Retinal pigment epithelial cell (primary cell): ENCODE data around the gene PSMD14.

ENCODE experiments used
- DNase-seq: peaks from one replicate; pipeline ENCODE4 v3.0.0-alpha.2; 2010; ENCODE audit warnings: low read depth
- H3K4me3 ChIP-seq: 2 replicates; pipeline ENCODE4 v1.5.1; 2011; ENCODE audit warnings: mild to moderate bottlenecking, low read length, control low read depth, moderate library complexity
- TF ChIP-seq, protein P1 (sequence below): conservative IDR thresholded peaks from 2 replicates; pipeline ENCODE4 v1.5.1; 2011; ENCODE audit warnings: low read depth, low read length, control low read depth, inconsistent platforms

Gene PSMD14

DNA sequence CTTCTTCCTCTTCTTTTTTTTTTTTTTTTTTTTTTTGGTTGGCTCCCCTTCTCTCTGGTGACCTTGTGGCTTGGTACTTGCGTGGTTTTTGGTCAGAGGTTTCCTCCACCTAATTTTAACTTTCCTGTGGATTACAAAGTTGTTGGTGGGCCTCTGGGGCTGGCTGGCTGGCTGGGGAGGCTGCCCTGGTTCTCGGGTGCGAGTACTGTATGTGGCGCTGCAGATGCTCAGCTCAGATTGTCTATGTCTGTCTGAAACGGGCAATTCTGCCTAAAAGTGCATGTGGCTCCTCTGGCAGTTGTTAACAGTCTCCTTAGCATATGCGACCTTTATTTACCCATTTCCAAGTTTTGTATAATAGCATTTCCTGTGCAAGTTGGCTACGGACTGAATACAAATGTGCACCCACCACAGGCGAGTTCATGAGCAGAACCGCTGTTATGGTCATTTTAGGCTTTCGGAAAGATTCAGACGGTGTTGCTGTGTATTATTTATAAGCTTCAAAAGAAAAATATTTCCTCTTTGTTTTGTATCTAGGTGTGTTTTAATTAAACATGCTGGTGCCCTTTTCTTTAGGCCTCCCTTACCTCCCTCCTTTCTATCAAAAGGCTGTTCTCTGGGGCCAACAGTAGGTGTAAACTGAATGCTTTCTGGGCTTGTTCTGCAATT lies 112.3 kb downstream of the PSMD14 start:
- no peak overlapping the region for H3K4me3 ChIP-seq
- DNase-seq: no peak
- TF ChIP-seq, protein P1, sequence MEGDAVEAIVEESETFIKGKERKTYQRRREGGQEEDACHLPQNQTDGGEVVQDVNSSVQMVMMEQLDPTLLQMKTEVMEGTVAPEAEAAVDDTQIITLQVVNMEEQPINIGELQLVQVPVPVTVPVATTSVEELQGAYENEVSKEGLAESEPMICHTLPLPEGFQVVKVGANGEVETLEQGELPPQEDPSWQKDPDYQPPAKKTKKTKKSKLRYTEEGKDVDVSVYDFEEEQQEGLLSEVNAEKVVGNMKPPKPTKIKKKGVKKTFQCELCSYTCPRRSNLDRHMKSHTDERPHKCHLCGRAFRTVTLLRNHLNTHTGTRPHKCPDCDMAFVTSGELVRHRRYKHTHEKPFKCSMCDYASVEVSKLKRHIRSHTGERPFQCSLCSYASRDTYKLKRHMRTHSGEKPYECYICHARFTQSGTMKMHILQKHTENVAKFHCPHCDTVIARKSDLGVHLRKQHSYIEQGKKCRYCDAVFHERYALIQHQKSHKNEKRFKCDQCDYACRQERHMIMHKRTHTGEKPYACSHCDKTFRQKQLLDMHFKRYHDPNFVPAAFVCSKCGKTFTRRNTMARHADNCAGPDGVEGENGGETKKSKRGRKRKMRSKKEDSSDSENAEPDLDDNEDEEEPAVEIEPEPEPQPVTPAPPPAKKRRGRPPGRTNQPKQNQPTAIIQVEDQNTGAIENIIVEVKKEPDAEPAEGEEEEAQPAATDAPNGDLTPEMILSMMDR: no peak

DNA sequence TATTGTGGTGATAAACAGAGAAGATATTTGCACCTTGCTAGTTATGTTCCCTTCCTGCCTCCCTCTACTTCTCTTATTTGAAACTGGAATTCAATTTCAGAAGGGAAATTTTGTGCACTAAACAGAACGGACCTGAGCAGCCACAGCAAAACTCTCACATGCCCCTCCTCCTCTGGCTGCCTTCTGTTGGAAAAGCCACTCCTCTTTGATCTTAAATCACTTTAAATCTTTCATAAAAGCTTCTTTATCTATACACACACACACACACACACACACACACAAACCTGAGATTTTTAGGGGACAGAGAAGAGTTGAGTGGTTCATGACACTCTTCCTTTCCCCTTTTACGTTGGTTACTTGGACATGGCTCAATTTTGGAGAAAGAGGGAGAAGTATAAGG lies 113.5 kb downstream of the PSMD14 start:
- no peak overlapping the region for H3K4me3 ChIP-seq
- TF ChIP-seq, protein P1: no peak
- no peak for DNase-seq

DNA sequence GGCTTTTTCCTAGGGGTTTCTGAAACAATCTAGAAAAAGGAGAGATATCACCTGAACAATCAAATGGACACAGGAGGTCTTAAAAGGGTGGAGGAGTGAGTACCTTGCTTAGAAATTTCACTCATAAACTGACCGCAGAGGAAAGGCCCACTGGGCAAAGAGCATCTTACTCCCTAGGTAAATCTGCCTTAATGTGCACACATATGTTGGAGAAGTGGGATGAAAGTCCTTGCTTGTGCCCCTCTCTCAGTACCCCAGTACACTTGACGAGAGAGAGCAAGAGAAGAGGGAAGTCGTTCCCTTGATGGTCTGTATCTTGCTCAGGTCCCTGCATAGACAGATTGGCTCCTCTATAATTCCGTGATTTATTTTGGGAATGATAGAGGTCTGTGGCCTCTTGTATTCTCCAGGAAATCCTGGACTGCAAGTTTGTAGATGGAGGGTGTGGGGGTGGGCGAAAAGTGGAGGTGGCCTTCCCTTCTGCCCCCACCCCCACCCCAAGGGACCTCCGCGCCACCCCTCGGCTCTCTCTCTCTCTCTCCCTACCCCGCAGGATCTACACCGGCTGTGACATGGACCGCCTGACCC lies 114.7 kb downstream of the PSMD14 start:
- TF ChIP-seq, protein P1: no peak
- H3K4me3 ChIP-seq: no peak overlapping the region
- DNase-seq: no peak

DNA sequence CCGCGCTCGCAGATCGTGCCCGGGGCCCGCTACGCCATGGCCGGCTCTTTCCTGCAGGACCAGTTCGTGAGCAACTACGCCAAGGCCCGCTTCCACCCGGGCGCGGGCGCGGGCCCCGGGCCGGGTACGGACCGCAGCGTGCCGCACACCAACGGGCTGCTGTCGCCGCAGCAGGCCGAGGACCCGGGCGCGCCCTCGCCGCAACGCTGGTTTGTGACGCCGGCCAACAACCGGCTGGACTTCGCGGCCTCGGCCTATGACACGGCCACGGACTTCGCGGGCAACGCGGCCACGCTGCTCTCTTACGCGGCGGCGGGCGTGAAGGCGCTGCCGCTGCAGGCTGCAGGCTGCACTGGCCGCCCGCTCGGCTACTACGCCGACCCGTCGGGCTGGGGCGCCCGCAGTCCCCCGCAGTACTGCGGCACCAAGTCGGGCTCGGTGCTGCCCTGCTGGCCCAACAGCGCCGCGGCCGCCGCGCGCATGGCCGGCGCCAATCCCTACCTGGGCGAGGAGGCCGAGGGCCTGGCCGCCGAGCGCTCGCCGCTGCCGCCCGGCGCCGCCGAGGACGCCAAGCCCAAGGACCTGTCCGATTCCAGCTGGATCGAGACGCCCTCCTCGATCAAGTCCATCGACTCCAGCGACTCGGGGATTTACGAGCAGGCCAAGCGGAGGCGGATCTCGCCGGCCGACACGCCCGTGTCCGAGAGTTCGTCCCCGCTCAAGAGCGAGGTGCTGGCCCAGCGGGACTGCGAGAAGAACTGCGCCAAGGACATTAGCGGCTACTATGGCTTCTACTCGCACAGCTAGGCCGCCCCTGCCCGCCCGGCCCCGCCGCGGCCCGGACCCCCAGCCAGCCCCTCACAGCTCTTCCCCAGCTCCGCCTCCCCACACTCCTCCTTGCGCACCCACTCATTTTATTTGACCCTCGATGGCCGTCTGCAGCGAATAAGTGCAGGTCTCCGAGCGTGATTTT lies 115.5 kb downstream of the PSMD14 start:
- TF ChIP-seq, protein P1: no peak
- DNase-seq: no peak
- no peak overlapping the region for H3K4me3 ChIP-seq

DNA sequence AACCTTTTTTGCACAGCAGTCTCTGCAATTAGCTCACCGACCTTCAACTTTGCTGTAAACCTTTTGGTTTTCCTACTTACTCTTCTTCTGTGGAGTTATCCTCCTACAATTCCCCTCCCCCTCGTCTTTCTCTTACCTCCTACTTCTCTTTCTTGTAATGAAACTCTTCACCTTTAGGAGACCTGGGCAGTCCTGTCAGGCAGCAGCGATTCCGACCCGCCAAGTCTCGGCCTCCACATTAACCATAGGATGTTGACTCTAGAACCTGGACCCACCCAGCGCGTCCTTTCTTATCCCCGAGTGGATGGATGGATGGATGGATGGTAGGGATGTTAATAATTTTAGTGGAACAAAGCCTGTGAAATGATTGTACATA lies 116.2 kb downstream of the PSMD14 start:
- no peak overlapping the region for H3K4me3 ChIP-seq
- TF ChIP-seq, protein P1: no peak
- no peak for DNase-seq

DNA sequence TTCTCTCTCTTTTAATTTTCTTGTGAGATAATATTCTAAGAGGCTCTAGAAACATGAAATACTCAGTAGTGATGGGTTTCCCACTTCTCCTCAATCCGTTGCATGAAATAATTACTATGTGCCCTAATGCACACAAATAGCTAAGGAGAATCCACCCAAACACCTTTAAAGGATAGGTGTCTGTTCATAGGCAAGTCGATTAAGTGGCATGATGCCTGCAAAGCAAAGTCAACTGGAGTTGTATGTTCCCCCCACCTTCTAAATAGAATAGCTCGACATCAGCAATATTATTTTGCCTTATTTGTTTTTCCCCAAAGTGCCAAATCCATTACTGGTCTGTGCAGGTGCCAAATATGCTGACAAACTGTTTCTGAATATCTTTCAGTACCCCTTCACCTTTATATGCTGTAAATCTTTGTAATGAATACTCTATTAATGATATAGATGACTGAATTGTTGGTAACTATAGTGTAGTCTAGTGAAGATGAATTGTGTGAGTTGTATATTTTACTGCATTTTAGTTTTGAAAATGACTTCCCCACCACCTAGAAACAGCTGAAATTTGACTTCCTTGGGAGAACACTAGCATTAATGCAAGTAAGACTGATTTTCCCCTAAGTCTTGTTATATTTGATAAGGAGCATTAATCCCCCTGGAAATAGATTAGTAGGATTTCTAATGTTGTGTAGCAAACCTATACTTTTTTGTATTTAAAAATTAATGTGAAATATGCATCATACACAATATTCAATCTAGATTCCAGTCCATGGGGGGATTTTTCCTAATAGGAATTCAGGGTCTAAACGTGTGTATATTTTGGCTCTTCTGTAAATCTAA lies 116.9 kb downstream of the PSMD14 start:
- H3K4me3 ChIP-seq: no peak overlapping the region
- DNase-seq: no peak
- TF ChIP-seq, protein P1: no peak
